ENCODE results near the gene MED31.
"Not testable (repeated sequence)": the region's sequence is repeated elsewhere in the genome, so short reads cannot be mapped to it uniquely, and the experiment has no call there.

The MED31 gene

GRCh38 chr17:6626616-6627015, 24.8 kb downstream of the MED31 start:
- no peak for DNase-seq (ENCODE audit: low read depth in 3 of 3)

GRCh38 chr17:6623941-6624340, 27.5 kb downstream of the MED31 start:
- no peak for DNase-seq (ENCODE audit: low read depth in 3 of 3)

- DNase-seq (ENCODE audit: low read depth in 3 of 3), result no peak
Measured at GRCh38 chr17:6611231-6611630, 40.2 kb downstream of the MED31 start.

GRCh38 chr17:6610011-6610410, 41.4 kb downstream of the MED31 start:
- no peak for DNase-seq (ENCODE audit: low read depth in 3 of 3)

- DNase-seq (ENCODE audit: low read depth in 3 of 3), result no peak
Measured at GRCh38 chr17:6608321-6608720, 43.1 kb downstream of the MED31 start.

- DNase-seq (ENCODE audit: low read depth in 3 of 3), result no peak
Measured at GRCh38 chr17:6605142-6605541, 46.3 kb downstream of the MED31 start.

GRCh38 chr17:6603744-6604325, 47.6 kb downstream of the MED31 start:
- no peak for DNase-seq (ENCODE audit: low read depth in 3 of 3)

- no peak for DNase-seq (ENCODE audit: low read depth in 3 of 3)
Measured at GRCh38 chr17:6602141-6602540, 49.3 kb downstream of the MED31 start.

GRCh38 chr17:6599364-6599763, 52.0 kb downstream of the MED31 start:
- no peak for DNase-seq (ENCODE audit: low read depth in 3 of 3)

- no peak for DNase-seq (ENCODE audit: low read depth in 3 of 3)
Measured at GRCh38 chr17:6597727-6598126, 53.7 kb downstream of the MED31 start.

- no peak for DNase-seq (ENCODE audit: low read depth in 3 of 3)
Measured at GRCh38 chr17:6596941-6597340, 54.5 kb downstream of the MED31 start.

- DNase-seq (ENCODE audit: low read depth in 3 of 3), result no peak
Measured at GRCh38 chr17:6596511-6596910, 54.9 kb downstream of the MED31 start.

GRCh38 chr17:6596081-6596480, 55.3 kb downstream of the MED31 start:
- DNase-seq (ENCODE audit: low read depth in 3 of 3), result no peak

- DNase-seq (ENCODE audit: low read depth in 3 of 3), result not testable (repeated sequence)
Measured at GRCh38 chr17:6593371-6593770, 58.0 kb downstream of the MED31 start.

All from stimulated activated CD4-positive, alpha-beta T cell treated with anti-CD3 and anti-CD28 coated beads, TNF-alpha, amount 100 ng/mL, for 48 hours (primary cell).